Glutamatergic neuron (in vitro differentiated cells): ENCODE results near the gene BMP2. TPM values are rescaled to one million over a fixed set of nuclear protein-coding genes. Genes with fewer than 3 reads are reported as not detected.

Experiments
- DNase-seq: peaks from one replicate; pipeline ENCODE4 v3.0.0; 2022
- H3K27ac Mint-ChIP-seq: one replicate; pipeline ENCODE4 v1.8.0; 2020; ENCODE audit warnings: mild to moderate bottlenecking, mixed read lengths, inconsistent platforms; ENCODE audit not compliant: unreplicated experiment
- H3K27me3 Mint-ChIP-seq: one replicate; pipeline ENCODE4 v1.8.0; 2020; ENCODE audit warnings: mild to moderate bottlenecking, moderate library complexity, mixed read lengths, inconsistent platforms; ENCODE audit not compliant: unreplicated experiment
- H3K36me3 Mint-ChIP-seq: one replicate; pipeline ENCODE4 v1.8.0; 2020; ENCODE audit warnings: mild to moderate bottlenecking, mixed read lengths, inconsistent platforms; ENCODE audit not compliant: unreplicated experiment
- H3K4me1 Mint-ChIP-seq: one replicate; pipeline ENCODE4 v1.8.0; 2020; ENCODE audit warnings: mild to moderate bottlenecking, low read depth, mixed read lengths, inconsistent platforms; ENCODE audit not compliant: unreplicated experiment
- H3K4me3 Mint-ChIP-seq: one replicate; pipeline ENCODE4 v1.8.0; 2020; ENCODE audit warnings: mild to moderate bottlenecking, mixed read lengths, inconsistent platforms; ENCODE audit not compliant: unreplicated experiment
- H3K9me3 Mint-ChIP-seq: one replicate; pipeline ENCODE4 v1.8.0; 2020; ENCODE audit warnings: mild to moderate bottlenecking, moderate library complexity, mixed read lengths, inconsistent platforms; ENCODE audit not compliant: unreplicated experiment
- total RNA-seq: library from RNA; stranded (reverse); fragmentation: NEBNext Ultra II Directional; extraction: Animal tissue kit (Norgen Biotek cat#: 25700); gene quantifications from one replicate; pipeline ENCODE4 v1.2.1, GENCODE V29; 2021; ENCODE audit not compliant: unreplicated experiment
- TF ChIP-seq, protein P1 (sequence below): fragments of 200-600 bp; sonication (generic); IDR thresholded peaks from one replicate; pipeline ENCODE4 v1.5.0; 2021; ENCODE audit not compliant: partially characterized antibody, unreplicated experiment

BMP2 gene
- total RNA-seq, 1 donor from 2014 or later: 0.66 TPM

DNA sequence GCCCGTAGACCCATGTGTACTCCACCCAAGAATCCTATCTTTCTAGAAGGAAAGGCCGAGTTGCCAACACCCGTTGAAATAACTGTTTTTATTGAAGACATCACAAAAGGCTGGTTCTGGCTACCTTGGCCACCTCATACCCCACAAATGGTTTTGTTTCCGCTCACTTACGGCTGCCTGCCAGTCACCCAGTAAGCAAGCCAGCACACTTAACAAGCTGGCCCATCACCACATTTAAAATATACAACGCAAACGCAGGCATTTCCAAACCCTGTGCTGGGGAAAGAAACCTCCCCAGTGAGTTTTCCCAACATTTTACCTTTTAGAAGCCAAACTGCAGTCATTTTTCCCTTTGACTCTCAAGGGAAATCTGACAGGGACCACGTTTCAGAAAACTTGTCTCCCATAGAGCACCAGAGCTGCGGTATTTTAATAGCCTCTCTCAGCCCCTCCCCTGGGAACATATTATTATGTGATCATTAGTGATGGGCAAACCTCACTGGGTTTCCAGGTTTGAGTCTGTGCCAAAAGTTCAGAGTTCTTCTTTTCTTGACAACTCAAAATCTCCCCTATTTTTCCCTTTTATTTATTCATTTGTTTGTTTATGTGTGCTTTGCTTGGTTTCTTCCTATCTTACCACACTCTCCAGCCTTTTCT is 36.7 kb upstream of the BMP2 start:
- Mint-ChIP-seq H3K9me3 (no peaks in the 10 kb centered on the region), H3K27me3 (peaks cover 2% of the 10 kb centered on the region), H3K4me1 (no peaks in the 10 kb centered on the region), H3K27ac (no peak overlapping the region), H3K4me3 (no peak overlapping the region), H3K36me3 (no peaks in the 10 kb centered on the region)
- TF ChIP-seq, protein P1, sequence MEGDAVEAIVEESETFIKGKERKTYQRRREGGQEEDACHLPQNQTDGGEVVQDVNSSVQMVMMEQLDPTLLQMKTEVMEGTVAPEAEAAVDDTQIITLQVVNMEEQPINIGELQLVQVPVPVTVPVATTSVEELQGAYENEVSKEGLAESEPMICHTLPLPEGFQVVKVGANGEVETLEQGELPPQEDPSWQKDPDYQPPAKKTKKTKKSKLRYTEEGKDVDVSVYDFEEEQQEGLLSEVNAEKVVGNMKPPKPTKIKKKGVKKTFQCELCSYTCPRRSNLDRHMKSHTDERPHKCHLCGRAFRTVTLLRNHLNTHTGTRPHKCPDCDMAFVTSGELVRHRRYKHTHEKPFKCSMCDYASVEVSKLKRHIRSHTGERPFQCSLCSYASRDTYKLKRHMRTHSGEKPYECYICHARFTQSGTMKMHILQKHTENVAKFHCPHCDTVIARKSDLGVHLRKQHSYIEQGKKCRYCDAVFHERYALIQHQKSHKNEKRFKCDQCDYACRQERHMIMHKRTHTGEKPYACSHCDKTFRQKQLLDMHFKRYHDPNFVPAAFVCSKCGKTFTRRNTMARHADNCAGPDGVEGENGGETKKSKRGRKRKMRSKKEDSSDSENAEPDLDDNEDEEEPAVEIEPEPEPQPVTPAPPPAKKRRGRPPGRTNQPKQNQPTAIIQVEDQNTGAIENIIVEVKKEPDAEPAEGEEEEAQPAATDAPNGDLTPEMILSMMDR: no peak
- no peak for DNase-seq

DNA sequence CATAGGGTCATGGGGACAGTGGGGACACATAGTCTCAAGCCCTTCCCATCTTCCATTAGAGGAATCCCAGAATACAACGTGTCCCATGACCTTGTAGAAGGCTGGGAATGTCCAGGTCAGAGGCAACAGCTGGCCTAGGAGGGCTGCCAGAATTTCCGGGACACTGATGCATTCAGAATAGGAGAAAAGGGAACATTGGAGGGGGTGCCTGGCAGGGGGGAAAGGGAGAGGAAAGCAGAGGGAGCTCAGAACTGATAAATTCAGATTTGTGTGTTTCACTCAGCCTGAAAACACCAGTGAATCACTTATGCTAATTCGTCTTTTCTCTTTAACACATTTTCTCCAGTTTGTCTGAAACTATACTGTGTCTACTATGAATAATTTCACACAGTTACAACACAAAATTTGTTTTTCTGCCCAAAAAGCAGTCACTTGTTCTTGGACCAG is 35.5 kb upstream of the BMP2 start:
- Mint-ChIP-seq H3K27me3 (peaks cover 2% of the 10 kb centered on the region), H3K36me3 (no peaks in the 10 kb centered on the region), H3K4me1 (no peaks in the 10 kb centered on the region), H3K9me3 (no peaks in the 10 kb centered on the region), H3K27ac (no peak overlapping the region), H3K4me3 (no peak overlapping the region)
- no peak for DNase-seq
- TF ChIP-seq, protein P1: no peak

DNA sequence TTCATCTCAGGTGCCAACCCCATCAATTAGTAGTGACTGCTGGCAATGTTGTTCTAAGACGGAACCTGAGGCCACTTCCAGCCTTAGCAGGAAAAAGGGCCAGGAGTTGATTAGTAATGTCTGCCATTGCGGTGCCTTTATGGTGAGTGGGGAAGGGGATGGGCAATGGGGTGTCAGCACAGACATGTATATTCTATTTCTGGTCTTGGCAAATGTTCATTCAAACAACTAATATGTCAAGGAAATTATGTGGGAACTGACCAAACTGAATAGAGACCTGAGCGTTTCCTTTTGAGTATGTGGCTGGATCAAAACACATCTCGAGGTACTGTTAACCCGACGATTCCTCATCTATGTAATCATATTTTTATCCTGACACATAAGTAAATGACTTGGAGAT is 34.6 kb upstream of the BMP2 start:
- H3K27ac Mint-ChIP-seq: no peak overlapping the region
- H3K9me3 Mint-ChIP-seq: no peaks in the 10 kb centered on the region
- TF ChIP-seq, protein P1: no peak
- no peaks in the 10 kb centered on the region for H3K4me1 Mint-ChIP-seq
- peaks cover 2% of the 10 kb centered on the region for H3K27me3 Mint-ChIP-seq
- no peaks in the 10 kb centered on the region for H3K36me3 Mint-ChIP-seq
- no peak for DNase-seq
- no peak overlapping the region for H3K4me3 Mint-ChIP-seq

DNA sequence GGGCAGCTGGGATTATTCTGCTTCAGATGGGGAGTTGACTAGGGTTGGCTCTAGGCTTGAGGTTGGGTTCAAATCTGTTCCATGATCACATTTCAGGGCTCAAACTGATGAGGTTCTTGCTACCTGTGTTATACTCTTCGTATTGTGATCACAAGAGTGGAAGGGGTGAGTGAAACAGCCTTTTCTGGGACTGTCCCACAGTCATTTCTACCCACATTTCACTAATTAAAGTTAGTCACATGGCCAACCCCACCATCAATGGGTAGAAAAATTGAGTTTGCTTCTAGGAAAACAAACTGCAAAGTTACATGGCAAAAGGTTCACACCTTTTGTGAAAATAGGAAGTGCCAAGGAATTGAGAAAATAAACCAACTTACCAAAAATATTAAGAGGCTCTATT is 33.5 kb upstream of the BMP2 start:
- Mint-ChIP-seq H3K27me3 (peaks cover 2% of the 10 kb centered on the region), H3K4me3 (no peak overlapping the region), H3K4me1 (no peaks in the 10 kb centered on the region), H3K27ac (no peak overlapping the region), H3K36me3 (no peaks in the 10 kb centered on the region), H3K9me3 (no peaks in the 10 kb centered on the region)
- DNase-seq: no peak
- TF ChIP-seq, protein P1: no peak

DNA sequence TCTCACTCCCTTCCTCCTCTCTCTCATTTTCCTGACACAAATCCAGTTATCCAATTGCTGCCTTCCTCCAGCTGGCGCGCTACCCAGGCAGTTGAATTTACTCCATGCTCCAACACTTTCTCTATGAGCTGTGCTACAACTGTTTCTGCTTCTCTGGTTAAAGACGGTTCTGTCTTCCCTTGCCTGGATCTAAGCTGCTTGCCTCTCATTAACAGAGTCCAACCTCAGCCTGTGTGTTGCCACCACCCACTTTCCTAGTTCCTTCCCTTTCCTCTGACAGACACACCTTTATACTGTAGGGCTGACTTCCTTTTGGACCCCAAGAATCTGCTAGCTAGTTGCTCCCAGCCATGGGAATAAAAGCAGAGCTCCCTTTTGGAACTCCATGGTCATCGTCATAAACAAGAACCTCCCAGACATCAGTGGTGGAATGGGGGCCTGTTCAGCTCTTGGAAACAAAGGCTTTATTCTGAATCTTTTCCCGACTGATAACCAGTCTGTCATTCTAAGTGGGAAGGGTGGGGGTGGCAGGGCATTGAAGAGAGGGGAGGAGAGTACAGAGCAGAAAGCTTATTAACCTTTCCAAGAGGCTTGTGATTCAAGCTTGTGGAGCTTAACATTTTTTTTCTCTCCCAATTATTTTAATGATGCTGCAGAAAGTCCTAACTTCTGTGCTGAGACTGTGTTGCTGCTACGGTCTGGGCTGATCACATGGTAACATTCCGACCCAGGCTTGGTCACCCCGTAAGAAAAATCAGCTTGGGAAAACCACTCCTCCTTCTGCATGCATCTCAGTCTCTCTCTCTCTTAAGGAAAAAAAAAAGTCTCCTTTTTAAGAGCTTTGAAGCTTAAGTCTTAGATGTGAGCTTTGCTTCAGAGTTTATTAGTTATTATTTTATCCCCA is 31.3 kb upstream of the BMP2 start:
- H3K27ac Mint-ChIP-seq: no peak overlapping the region
- no peak overlapping the region for H3K4me3 Mint-ChIP-seq
- no peaks in the 10 kb centered on the region for H3K9me3 Mint-ChIP-seq
- DNase-seq: no peak
- H3K36me3 Mint-ChIP-seq: no peaks in the 10 kb centered on the region
- H3K4me1 Mint-ChIP-seq: no peaks in the 10 kb centered on the region
- TF ChIP-seq, protein P1: no peak
- peaks cover 2% of the 10 kb centered on the region for H3K27me3 Mint-ChIP-seq
